Measurements from ENCODE around the gene PRRX1.

The PRRX1 gene

GRCh38 chr1:170664093-170664827, at the start of gene PRRX1:
Gene PRRX1, plus strand, starts transcription at chr1:170664131. Its CDS starts 88 bp downstream, at chr1:170664219.
- no peak for DNase-seq

- no peak for DNase-seq
Measured at GRCh38 chr1:170617591-170618330, 46.2 kb upstream of the PRRX1 start.

GRCh38 chr1:170618421-170618820, 45.5 kb upstream of the PRRX1 start:
- no peak for DNase-seq

- DNase-seq: no peak
Measured at GRCh38 chr1:170619241-170620028, 44.5 kb upstream of the PRRX1 start.

- no peak for DNase-seq
Measured at GRCh38 chr1:170620164-170620563, 43.8 kb upstream of the PRRX1 start.

GRCh38 chr1:170623171-170623570, 40.8 kb upstream of the PRRX1 start:
- no peak for DNase-seq

GRCh38 chr1:170624146-170624545, 39.8 kb upstream of the PRRX1 start:
- DNase-seq: no peak

- DNase-seq: no peak
Measured at GRCh38 chr1:170630977-170631376, 33.0 kb upstream of the PRRX1 start.

GRCh38 chr1:170634293-170634692, 29.6 kb upstream of the PRRX1 start:
- DNase-seq: no peak

- DNase-seq: no peak
Measured at GRCh38 chr1:170634824-170635410, 29.0 kb upstream of the PRRX1 start.

- no peak for DNase-seq
Measured at GRCh38 chr1:170640581-170640980, 23.4 kb upstream of the PRRX1 start.

- DNase-seq: no peak
Measured at GRCh38 chr1:170657275-170657853, 6.6 kb upstream of the PRRX1 start.

- no peak for DNase-seq
Measured at GRCh38 chr1:170659399-170660035, 4.4 kb upstream of the PRRX1 start.

- DNase-seq: no peak
Measured at GRCh38 chr1:170660281-170660713, 3.6 kb upstream of the PRRX1 start.

- no peak for DNase-seq
Measured at GRCh38 chr1:170660871-170661645, 2.9 kb upstream of the PRRX1 start.

GRCh38 chr1:170661646-170662411, 2.1 kb upstream of the PRRX1 start:
- DNase-seq: no peak

- no peak for DNase-seq
Measured at GRCh38 chr1:170662561-170663403, 1.1 kb upstream of the PRRX1 start.

- DNase-seq: no peak
Measured at GRCh38 chr1:170663404-170664092, 383 bp upstream of the PRRX1 start.
